ENCODE results near the gene TMPRSS11F. TPM values are rescaled to one million over a fixed set of nuclear protein-coding genes. Genes with fewer than 3 reads are reported as not detected.

Gene TMPRSS11F
- total and polyA plus RNA-seq, 10 donors = not detected

DNA sequence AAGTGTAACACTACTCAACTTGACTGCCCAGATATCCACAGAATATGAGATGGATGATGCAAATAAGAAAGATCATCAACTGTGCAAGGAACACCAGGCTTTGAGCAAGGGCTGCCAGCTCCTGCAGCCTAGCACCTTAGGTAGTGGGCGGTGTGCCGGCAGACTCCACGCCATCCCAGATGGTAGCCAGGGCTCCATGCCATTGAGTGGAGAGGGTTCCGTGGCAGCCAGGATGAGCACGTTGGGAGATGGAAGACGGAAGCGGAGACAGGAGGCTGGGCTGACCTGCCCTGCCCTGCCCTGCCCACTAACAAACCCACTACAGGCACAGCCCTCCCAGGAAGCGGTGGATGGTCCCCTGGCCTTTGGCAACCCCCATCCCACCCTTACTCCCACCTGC lies 51.9 kb downstream of the TMPRSS11F start:
- TF ChIP-seq, protein P1, sequence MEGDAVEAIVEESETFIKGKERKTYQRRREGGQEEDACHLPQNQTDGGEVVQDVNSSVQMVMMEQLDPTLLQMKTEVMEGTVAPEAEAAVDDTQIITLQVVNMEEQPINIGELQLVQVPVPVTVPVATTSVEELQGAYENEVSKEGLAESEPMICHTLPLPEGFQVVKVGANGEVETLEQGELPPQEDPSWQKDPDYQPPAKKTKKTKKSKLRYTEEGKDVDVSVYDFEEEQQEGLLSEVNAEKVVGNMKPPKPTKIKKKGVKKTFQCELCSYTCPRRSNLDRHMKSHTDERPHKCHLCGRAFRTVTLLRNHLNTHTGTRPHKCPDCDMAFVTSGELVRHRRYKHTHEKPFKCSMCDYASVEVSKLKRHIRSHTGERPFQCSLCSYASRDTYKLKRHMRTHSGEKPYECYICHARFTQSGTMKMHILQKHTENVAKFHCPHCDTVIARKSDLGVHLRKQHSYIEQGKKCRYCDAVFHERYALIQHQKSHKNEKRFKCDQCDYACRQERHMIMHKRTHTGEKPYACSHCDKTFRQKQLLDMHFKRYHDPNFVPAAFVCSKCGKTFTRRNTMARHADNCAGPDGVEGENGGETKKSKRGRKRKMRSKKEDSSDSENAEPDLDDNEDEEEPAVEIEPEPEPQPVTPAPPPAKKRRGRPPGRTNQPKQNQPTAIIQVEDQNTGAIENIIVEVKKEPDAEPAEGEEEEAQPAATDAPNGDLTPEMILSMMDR (IDR thresholded peaks at IDR 0.05 in 8 of 11, conservative IDR thresholded peaks at IDR 0.05 in 3 of 11) = no peak
- TF ChIP-seq POLR2AphosphoS5 (IDR thresholded peaks at IDR 0.05) = no peak
- no peak for TF ChIP-seq POLR2A (IDR thresholded peaks at IDR 0.05)
- WGBS, 5 donors = 79 to 89% (median 88%) methylated on average over 6 to 8 of the region's 8 CpGs

DNA sequence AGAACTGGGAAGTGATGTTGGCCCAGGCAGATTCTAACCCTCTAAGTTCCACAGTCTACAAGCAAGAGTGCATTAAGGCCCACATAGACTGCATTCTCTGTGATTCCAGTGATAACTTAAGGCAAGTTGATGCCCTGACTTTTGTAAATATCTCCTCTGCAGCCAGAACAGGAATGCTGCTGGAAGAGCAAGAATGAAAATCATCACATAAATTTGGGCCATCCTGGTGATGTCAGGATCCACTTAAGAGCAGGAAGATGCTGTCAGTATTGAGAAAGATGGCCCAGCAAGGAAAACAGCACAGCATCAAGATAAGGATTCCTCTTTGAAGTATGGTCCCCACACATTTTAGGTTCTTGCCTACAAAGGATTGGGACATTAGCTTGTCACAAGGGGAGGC lies 52.4 kb downstream of the TMPRSS11F start:
- intact Hi-C loops (cut with DNase I; ENCODE audit: low total_unique reads) = no loop called here
- no peaks in the 10 kb centered on the region for H3K36me3 ChIP-seq
- H3K9me3 ChIP-seq = no peaks in the 10 kb centered on the region
- H3K4me3 ChIP-seq = no peak overlapping the region
- H3K4me1 ChIP-seq = no peaks in the 10 kb centered on the region
- no peaks in the 10 kb centered on the region for H3K27me3 ChIP-seq (replicated peaks in 1 of 7)
- H3K27ac ChIP-seq = no peak overlapping the region
- no peak for TF ChIP-seq POLR2AphosphoS5 (IDR thresholded peaks at IDR 0.05)
- TF ChIP-seq POLR2A (IDR thresholded peaks at IDR 0.05) = no peak
- no peak for DNase-seq

More for the DNA sequence above, 51.9 kb downstream of the TMPRSS11F start:
- Histone ChIP-seq H3K4me1 (no peaks in the 10 kb centered on the region), H3K27ac (no peak overlapping the region), H3K4me3 (no peak overlapping the region), H3K36me3 (no peaks in the 10 kb centered on the region), H3K9me3 (no peaks in the 10 kb centered on the region), H3K27me3 (replicated peaks in 1 of 7) (no peaks in the 10 kb centered on the region)
- DNase-seq = peak; percentile 65
- intact Hi-C loops (cut with DNase I; ENCODE audit: low total_unique reads) = no loop called here

DNA sequence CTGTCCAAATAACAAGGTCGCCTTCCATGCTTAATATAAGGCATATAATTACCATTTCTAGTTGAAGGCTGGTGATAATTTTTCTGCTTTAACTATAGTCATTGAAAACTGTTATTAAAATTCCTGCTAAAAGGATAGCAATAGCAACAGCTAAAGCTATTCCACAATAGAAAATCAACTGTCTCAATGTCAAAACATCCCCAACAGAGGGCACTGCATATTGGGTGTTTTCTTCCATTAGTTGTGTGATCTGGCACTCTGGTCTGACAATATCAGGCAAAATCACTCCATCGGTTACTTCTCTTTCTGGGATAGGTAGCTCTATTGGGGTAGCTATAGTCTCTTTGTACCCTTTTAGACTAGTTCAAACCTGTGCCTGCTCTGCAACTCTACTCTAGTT lies 53.5 kb downstream of the TMPRSS11F start:
- no peaks in the 10 kb centered on the region for H3K27me3 ChIP-seq (replicated peaks in 1 of 7)
- no peaks in the 10 kb centered on the region for H3K9me3 ChIP-seq
- no peak overlapping the region for H3K27ac ChIP-seq
- no peak for DNase-seq
- intact Hi-C loops (cut with DNase I; ENCODE audit: low total_unique reads) = no loop called here
- WGBS, 5 donors = 72 to 84% (median 81%) methylated on average over 2 of the region's 2 CpGs
- H3K4me1 ChIP-seq = no peaks in the 10 kb centered on the region
- no peaks in the 10 kb centered on the region for H3K36me3 ChIP-seq
- no peak overlapping the region for H3K4me3 ChIP-seq
- TF ChIP-seq POLR2A (IDR thresholded peaks at IDR 0.05) = no peak
- no peak for TF ChIP-seq POLR2AphosphoS5 (IDR thresholded peaks at IDR 0.05)
- TF ChIP-seq, protein P1 (IDR thresholded peaks at IDR 0.05 in 8 of 11, conservative IDR thresholded peaks at IDR 0.05 in 3 of 11) = no peak

DNA sequence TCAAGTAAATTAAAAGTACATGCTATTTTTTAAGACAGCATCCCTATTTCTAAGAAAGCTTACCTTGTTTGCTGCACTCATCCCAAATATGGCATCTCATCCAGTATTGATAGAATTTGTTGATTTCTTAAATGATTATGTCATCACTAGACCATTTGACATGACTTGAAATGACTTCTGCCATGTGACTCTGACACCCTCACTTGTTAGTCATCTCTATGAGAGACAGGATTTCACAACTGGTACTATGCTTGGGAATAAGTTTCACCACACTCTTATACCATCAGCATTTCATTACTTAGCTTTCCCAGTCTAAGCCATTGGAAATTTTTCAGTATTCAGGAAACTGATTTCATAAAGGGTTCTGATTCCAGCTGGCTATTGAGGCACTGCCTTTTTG lies 55.3 kb downstream of the TMPRSS11F start:
- DNase-seq = no peak
- intact Hi-C loops (cut with DNase I; ENCODE audit: low total_unique reads) = no loop called here
- no peak overlapping the region for H3K4me3 ChIP-seq
- H3K27me3 ChIP-seq (replicated peaks in 1 of 7) = no peaks in the 10 kb centered on the region
- H3K36me3 ChIP-seq = no peaks in the 10 kb centered on the region
- TF ChIP-seq POLR2A (IDR thresholded peaks at IDR 0.05) (no peak), POLR2AphosphoS5 (IDR thresholded peaks at IDR 0.05) (no peak)
- TF ChIP-seq, protein P1 (IDR thresholded peaks at IDR 0.05 in 8 of 11, conservative IDR thresholded peaks at IDR 0.05 in 3 of 11) = no peak
- no peak overlapping the region for H3K27ac ChIP-seq
- H3K9me3 ChIP-seq = no peaks in the 10 kb centered on the region
- H3K4me1 ChIP-seq = no peaks in the 10 kb centered on the region

DNA sequence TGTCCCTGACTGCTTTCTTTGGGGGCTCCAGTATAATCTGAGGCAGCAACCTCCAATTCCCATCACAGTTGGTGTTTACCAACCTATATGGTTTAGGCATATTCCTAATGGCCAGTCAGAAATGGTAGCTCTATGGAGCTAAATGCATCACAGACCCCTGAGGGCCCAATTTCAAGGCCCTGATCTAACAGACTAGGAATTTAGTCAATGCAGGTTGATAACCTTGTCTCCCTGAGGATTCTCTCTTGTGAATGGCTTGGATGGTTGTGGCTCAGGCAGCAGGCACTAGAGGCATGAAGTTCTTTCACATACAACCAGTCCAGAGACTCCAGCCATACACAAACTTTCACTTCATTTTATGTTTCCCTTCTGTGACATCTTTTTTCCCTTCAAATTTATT lies 59.4 kb downstream of the TMPRSS11F start:
- Histone ChIP-seq H3K4me3 (no peak overlapping the region), H3K36me3 (no peaks in the 10 kb centered on the region), H3K9me3 (no peaks in the 10 kb centered on the region), H3K27me3 (replicated peaks in 1 of 7) (no peaks in the 10 kb centered on the region), H3K4me1 (no peaks in the 10 kb centered on the region), H3K27ac (no peak overlapping the region)
- TF ChIP-seq POLR2AphosphoS5 (IDR thresholded peaks at IDR 0.05) = no peak
- TF ChIP-seq, protein P1 (IDR thresholded peaks at IDR 0.05 in 8 of 11, conservative IDR thresholded peaks at IDR 0.05 in 3 of 11) = no peak
- intact Hi-C loops (cut with DNase I; ENCODE audit: low total_unique reads) = no loop called here
- DNase-seq = no peak
